DND-41 (cell line): ENCODE data around the gene TAS1R3.
A peak's percentile ranks its signal among the peaks of the same experiment; 100 is the strongest.

Experiments used
- ATAC-seq: fragments of 200-7000 bp; cut with Tn5 transposase; 3 replicates; pipeline ENCODE4 v1.9.1; 2021; ENCODE audit warnings: low read depth; ENCODE audit not compliant: insufficient read depth
- DNase-seq: peaks from one replicate; pipeline ENCODE4 v3.0.0-alpha.2; 2020
- H2AFZ ChIP-seq: 2 replicates; pipeline ENCODE4 v1.6.0; 2012; ENCODE audit warnings: low read depth, low read length
- H3K27ac ChIP-seq: 2 replicates; pipeline ENCODE4 v1.5.1; 2012; ENCODE audit warnings: low read length, inconsistent platforms
- H3K27me3 ChIP-seq: fragments of 200-600 bp; sonication (generic); 2 replicates; pipeline ENCODE4 v1.6.0; 2012; ENCODE audit warnings: low read length, mild to moderate bottlenecking, inconsistent platforms; ENCODE audit not compliant: insufficient read depth, poor library complexity
- H3K36me3 ChIP-seq: 2 replicates; pipeline ENCODE4 v1.5.1; 2012; ENCODE audit warnings: low read length, inconsistent platforms; ENCODE audit not compliant: insufficient read depth
- H3K4me1 ChIP-seq: 2 replicates; pipeline ENCODE4 v1.5.1; 2012; ENCODE audit warnings: mild to moderate bottlenecking, low read length; ENCODE audit not compliant: insufficient read depth
- H3K4me2 ChIP-seq: 2 replicates; pipeline ENCODE4 v1.6.0; 2012; ENCODE audit warnings: mild to moderate bottlenecking, moderate library complexity, low read length, inconsistent platforms; ENCODE audit not compliant: insufficient read depth
- H3K4me3 ChIP-seq, 2 experiments: fragments of 200-600 bp in 1 of 2; shearing (Covaris generic) in 1 of 2; 2 replicates each; pipeline ENCODE4 v1.5.1; 2012 to 2016; ENCODE audit warnings: inconsistent platforms in 2 of 2, low read length in 2 of 2, mild to moderate bottlenecking in 2 of 2, low read depth in 1 of 2, moderate library complexity in 1 of 2
- H3K79me2 ChIP-seq: 2 replicates; pipeline ENCODE4 v1.6.0; 2012; ENCODE audit warnings: low read length, inconsistent platforms; ENCODE audit not compliant: insufficient read depth
- H3K9ac ChIP-seq: 2 replicates; pipeline ENCODE4 v1.6.0; 2012; ENCODE audit warnings: low read depth, mild to moderate bottlenecking, inconsistent platforms, low read length, moderate library complexity
- H3K9me3 ChIP-seq: 2 replicates; pipeline ENCODE4 v1.5.1; 2012; ENCODE audit warnings: low read length, moderate library complexity, mild to moderate bottlenecking, inconsistent platforms; ENCODE audit not compliant: insufficient read depth, severe bottlenecking
- H4K20me1 ChIP-seq: 2 replicates; pipeline ENCODE4 v1.6.0; 2012; ENCODE audit warnings: low read length; ENCODE audit not compliant: insufficient read depth
- EZH2 ChIP-seq: IDR thresholded peaks from 3 replicates; pipeline ENCODE4 v1.6.1; 2012; ENCODE audit warnings: borderline replicate concordance, low read depth, mild to moderate bottlenecking, moderate library complexity, low read length, inconsistent platforms; ENCODE audit not compliant: severe bottlenecking
- TF ChIP-seq, protein P1 (sequence below): IDR thresholded peaks from 2 replicates; pipeline ENCODE4 v1.5.1; 2012; ENCODE audit warnings: borderline replicate concordance, low read length, moderate library complexity, mild to moderate bottlenecking; ENCODE audit not compliant: poor library complexity, severe bottlenecking; ENCODE audit errors: extremely low read depth

TAS1R3 gene

GRCh38 chr1:1291023-1291528, 40.0 kb upstream of the TAS1R3 start:
- Histone ChIP-seq H3K36me3 (peaks cover 3% of the 10 kb centered on the region; the same call in 1 of the 2 replicates), H3K27me3 (no peaks in the 10 kb centered on the region), H3K9me3 (no peaks in the 10 kb centered on the region), H3K27ac (no peak overlapping the region), H2AFZ (no peak overlapping the region), H3K4me1 (no peaks in the 10 kb centered on the region), H4K20me1 (peaks cover 4% of the 10 kb centered on the region; the same call in 1 of the 2 replicates), H3K9ac (no peak overlapping the region), H3K4me2 (no peak overlapping the region), H3K4me3 (no peak overlapping the region), H3K79me2 (no peaks in the 10 kb centered on the region)
- DNase-seq, result no peak
- no peak for ATAC-seq
- no peak for TF ChIP-seq EZH2
- TF ChIP-seq, protein P1, sequence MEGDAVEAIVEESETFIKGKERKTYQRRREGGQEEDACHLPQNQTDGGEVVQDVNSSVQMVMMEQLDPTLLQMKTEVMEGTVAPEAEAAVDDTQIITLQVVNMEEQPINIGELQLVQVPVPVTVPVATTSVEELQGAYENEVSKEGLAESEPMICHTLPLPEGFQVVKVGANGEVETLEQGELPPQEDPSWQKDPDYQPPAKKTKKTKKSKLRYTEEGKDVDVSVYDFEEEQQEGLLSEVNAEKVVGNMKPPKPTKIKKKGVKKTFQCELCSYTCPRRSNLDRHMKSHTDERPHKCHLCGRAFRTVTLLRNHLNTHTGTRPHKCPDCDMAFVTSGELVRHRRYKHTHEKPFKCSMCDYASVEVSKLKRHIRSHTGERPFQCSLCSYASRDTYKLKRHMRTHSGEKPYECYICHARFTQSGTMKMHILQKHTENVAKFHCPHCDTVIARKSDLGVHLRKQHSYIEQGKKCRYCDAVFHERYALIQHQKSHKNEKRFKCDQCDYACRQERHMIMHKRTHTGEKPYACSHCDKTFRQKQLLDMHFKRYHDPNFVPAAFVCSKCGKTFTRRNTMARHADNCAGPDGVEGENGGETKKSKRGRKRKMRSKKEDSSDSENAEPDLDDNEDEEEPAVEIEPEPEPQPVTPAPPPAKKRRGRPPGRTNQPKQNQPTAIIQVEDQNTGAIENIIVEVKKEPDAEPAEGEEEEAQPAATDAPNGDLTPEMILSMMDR, result no peak

DNA sequence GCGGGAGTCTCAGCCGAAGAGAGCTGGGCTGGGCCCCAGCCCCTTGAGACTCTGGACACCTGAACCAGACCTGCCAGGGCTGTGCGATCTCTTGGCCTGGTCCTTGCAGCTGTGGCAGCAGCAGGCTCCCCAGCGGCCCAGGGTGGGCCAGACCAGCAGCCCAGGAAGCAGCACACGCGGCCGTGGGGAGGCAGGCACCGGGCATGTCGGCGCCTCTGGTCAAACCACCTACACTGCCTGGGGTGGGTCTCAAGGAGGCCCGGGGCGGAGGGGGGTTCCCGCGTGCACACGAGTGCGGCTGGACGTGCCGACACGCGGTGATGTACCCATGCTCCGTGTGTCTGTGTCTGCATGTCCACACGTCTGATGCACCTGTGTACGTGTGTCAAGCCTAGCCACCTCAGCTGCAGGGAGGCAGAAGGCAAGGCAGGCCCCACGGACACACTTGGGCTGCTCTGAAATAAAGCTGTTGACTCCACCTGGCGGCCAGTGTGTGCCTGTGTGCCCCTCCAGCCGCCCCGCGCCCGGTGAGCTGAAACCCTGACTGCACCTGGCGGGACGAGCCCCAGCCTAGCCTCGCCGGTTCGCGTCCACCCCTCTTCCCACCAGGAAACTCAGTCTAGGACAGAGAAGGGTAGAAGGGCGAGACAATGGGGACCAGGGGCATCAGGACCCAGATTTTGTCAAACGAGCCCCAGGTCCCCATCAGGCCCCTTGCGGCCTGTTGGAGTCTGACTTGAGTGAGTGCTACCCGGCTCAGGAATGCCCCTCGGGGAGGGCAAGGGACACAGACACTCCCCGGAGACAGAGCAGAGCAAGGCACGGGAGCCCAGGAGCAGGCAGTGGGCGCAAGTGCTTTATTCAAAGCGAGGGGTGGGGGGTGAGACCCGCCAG, 39.3 kb upstream of the TAS1R3 start:
- Histone ChIP-seq H3K27me3 (no peaks in the 10 kb centered on the region), H3K79me2 (no peaks in the 10 kb centered on the region), H3K36me3 (peaks cover 6% of the 10 kb centered on the region; the same call in 1 of the 2 replicates), H3K4me2 (no peak overlapping the region), H3K4me3 (no peak overlapping the region), H3K9me3 (no peaks in the 10 kb centered on the region), H3K27ac (no peak overlapping the region), H4K20me1 (peaks cover 6% of the 10 kb centered on the region), H3K9ac (no peak overlapping the region), H2AFZ (no peak overlapping the region), H3K4me1 (no peaks in the 10 kb centered on the region)
- TF ChIP-seq, protein P1, result peak; percentile 47
- no peak for TF ChIP-seq EZH2
- DNase-seq, result peak; percentile 47
- peak; percentile 68 for ATAC-seq

- Histone ChIP-seq H3K79me2 (no peaks in the 10 kb centered on the region), H3K9ac (no peak overlapping the region)
- ATAC-seq, result peak; percentile 8; the same call in 1 of the 3 replicates
Measured at GRCh38 chr1:1292442-1292779, 38.7 kb upstream of the TAS1R3 start.

More at GRCh38 chr1:1292442-1292779, 38.7 kb upstream of the TAS1R3 start:
- H3K36me3 ChIP-seq, result peaks cover 8% of the 10 kb centered on the region; the same call in 1 of the 2 replicates
- TF ChIP-seq, protein P1, result no peak
- TF ChIP-seq EZH2, result no peak
- peaks cover 8% of the 10 kb centered on the region for H4K20me1 ChIP-seq
- no peak overlapping the region for H3K27ac ChIP-seq
- no peak overlapping the region for H2AFZ ChIP-seq
- no peaks in the 10 kb centered on the region for H3K27me3 ChIP-seq
- H3K4me2 ChIP-seq, result no peak overlapping the region
- DNase-seq, result no peak
- H3K9me3 ChIP-seq, result no peaks in the 10 kb centered on the region
- no peak overlapping the region for H3K4me3 ChIP-seq
- no peaks in the 10 kb centered on the region for H3K4me1 ChIP-seq
